OCI-LY1 (cell line): Measurements from ENCODE around the gene GALR3.

Source experiments
- H2AFZ ChIP-seq: fragments of 200-600 bp; sonication (generic), shearing (Covaris generic); 2 replicates; pipeline ENCODE4 v1.6.0; 2014; ENCODE audit warnings: antibody characterized with exemption, mild to moderate bottlenecking, low read length
- H3F3A ChIP-seq: fragments of 200-600 bp; sonication (generic), shearing (Covaris generic); 2 replicates; pipeline ENCODE4 v1.6.0; 2014; ENCODE audit warnings: mild to moderate bottlenecking, antibody characterized with exemption, low read length, moderate library complexity; ENCODE audit not compliant: insufficient read depth
- H3K27ac ChIP-seq: fragments of 200-600 bp; sonication (generic); 2 replicates; pipeline ENCODE4 v1.5.1; 2014; ENCODE audit warnings: low read length, mixed run types, mild to moderate bottlenecking, low read depth; ENCODE audit not compliant: poor library complexity, severe bottlenecking
- H3K27me3 ChIP-seq: fragments of 200-600 bp; sonication (generic); 2 replicates; pipeline ENCODE4 v1.6.0; 2014; ENCODE audit warnings: antibody characterized with exemption, mild to moderate bottlenecking, low read length, moderate library complexity; ENCODE audit not compliant: insufficient read depth
- H3K36me3 ChIP-seq: fragments of 200-600 bp; sonication (generic); 2 replicates; pipeline ENCODE4 v1.6.1; 2014; ENCODE audit warnings: mild to moderate bottlenecking, antibody characterized with exemption, low read length, moderate library complexity, mixed read lengths; ENCODE audit not compliant: insufficient read depth
- H3K4me1 ChIP-seq: fragments of 200-600 bp; sonication (generic); 2 replicates; pipeline ENCODE4 v1.5.1; 2014; ENCODE audit warnings: mild to moderate bottlenecking, low read length, moderate library complexity; ENCODE audit not compliant: insufficient read depth, severe bottlenecking
- H3K4me2 ChIP-seq: fragments of 200-600 bp; sonication (generic), shearing (Covaris generic); 2 replicates; pipeline ENCODE4 v1.6.1; 2014; ENCODE audit warnings: low read length
- H3K4me3 ChIP-seq: fragments of 200-600 bp; sonication (generic); 2 replicates; pipeline ENCODE4 v1.5.1; 2014; ENCODE audit warnings: low read length, low read depth, mild to moderate bottlenecking, mixed read lengths; ENCODE audit not compliant: poor library complexity, severe bottlenecking
- H3K79me2 ChIP-seq: fragments of 200-600 bp; shearing (Covaris generic); 2 replicates; pipeline ENCODE4 v1.6.1; 2016; ENCODE audit warnings: mixed run types, low read length, mixed read lengths; ENCODE audit not compliant: insufficient read depth
- H3K9ac ChIP-seq: fragments of 200-600 bp; sonication (generic), shearing (Covaris generic); 2 replicates; pipeline ENCODE4 v1.6.1; 2014; ENCODE audit warnings: mild to moderate bottlenecking, low read length, mixed read lengths
- H3K9me2 ChIP-seq: fragments of 200-600 bp; sonication (generic), shearing (Covaris generic); 2 replicates; pipeline ENCODE4 v1.6.1; 2014; ENCODE audit warnings: low read depth, mild to moderate bottlenecking, low read length, mixed read lengths
- H3K9me3 ChIP-seq: fragments of 200-600 bp; shearing (Covaris generic); 2 replicates; pipeline ENCODE4 v1.6.1; 2014; ENCODE audit warnings: low read length, mixed read lengths
- H4K20me1 ChIP-seq: fragments of 200-600 bp; sonication (generic), shearing (Covaris generic); 2 replicates; pipeline ENCODE4 v1.6.0; 2016; ENCODE audit warnings: mild to moderate bottlenecking, low read length; ENCODE audit not compliant: insufficient read depth
- CTCF ChIP-seq: fragments of 200-600 bp; sonication (generic), shearing (Covaris generic); IDR thresholded peaks from 2 replicates; pipeline ENCODE4 v1.5.1; 2017; ENCODE audit warnings: mild to moderate bottlenecking, antibody characterized with exemption, low read length, moderate library complexity, mixed read lengths
- EZH2 ChIP-seq: fragments of 200-600 bp; sonication (generic), shearing (Covaris generic); IDR thresholded peaks from 2 replicates; pipeline ENCODE4 v1.8.0; 2017; ENCODE audit warnings: borderline replicate concordance, mixed run types, mild to moderate bottlenecking, antibody characterized with exemption, low read length, moderate library complexity, mixed read lengths

The GALR3 gene

GRCh38 chr22:37844904-37845329 is 21.7 kb downstream of the GALR3 start:
- peak overlapping the region; percentile 46 for H3K27ac ChIP-seq
- 0 out of 2 replicates have a peak, but pooled peaks cover 5% of the 10 kb centered on the region for H3K9me3 ChIP-seq
- peak overlapping the region; percentile 43 for H3K4me2 ChIP-seq
- peaks cover 18% of the 10 kb centered on the region for H3K79me2 ChIP-seq
- H3K4me1 ChIP-seq: peaks cover 25% of the 10 kb centered on the region
- H2AFZ ChIP-seq: no peak overlapping the region
- H3K36me3 ChIP-seq: peaks cover 2% of the 10 kb centered on the region; the same call in 1 of the 2 replicates
- H4K20me1 ChIP-seq: no peaks in the 10 kb centered on the region
- H3K9me2 ChIP-seq: no peaks in the 10 kb centered on the region
- peak overlapping the region; percentile 82 for H3K4me3 ChIP-seq
- TF ChIP-seq EZH2: no peak
- no peak for TF ChIP-seq CTCF
- no peaks in the 10 kb centered on the region for H3K27me3 ChIP-seq
- no peaks in the 10 kb centered on the region for H3F3A ChIP-seq
- no peak overlapping the region; the same call in 1 of the 2 replicates for H3K9ac ChIP-seq

GRCh38 chr22:37846433-37846832 is 23.3 kb downstream of the GALR3 start:
- peaks cover 34% of the 10 kb centered on the region for H3K4me1 ChIP-seq
- peaks cover 11% of the 10 kb centered on the region for H3K36me3 ChIP-seq
- H2AFZ ChIP-seq: no peak overlapping the region
- 0 out of 2 replicates have a peak, but pooled peaks cover 5% of the 10 kb centered on the region for H3K9me3 ChIP-seq
- H3K27me3 ChIP-seq: no peaks in the 10 kb centered on the region
- H3K4me3 ChIP-seq: no peak overlapping the region
- H3K79me2 ChIP-seq: peaks cover 33% of the 10 kb centered on the region
- no peaks in the 10 kb centered on the region for H3F3A ChIP-seq
- no peak overlapping the region for H3K27ac ChIP-seq
- no peak overlapping the region for H3K9ac ChIP-seq
- TF ChIP-seq EZH2 (no peak), CTCF (no peak)
- no peaks in the 10 kb centered on the region for H4K20me1 ChIP-seq
- no peaks in the 10 kb centered on the region for H3K9me2 ChIP-seq
- no peak overlapping the region for H3K4me2 ChIP-seq

GRCh38 chr22:37848587-37849088 is 25.5 kb downstream of the GALR3 start:
- peak overlapping the region; percentile 95 for H3K9ac ChIP-seq
- 0 out of 2 replicates have a peak, but pooled peaks cover 5% of the 10 kb centered on the region for H3K9me3 ChIP-seq
- no peaks in the 10 kb centered on the region for H3K27me3 ChIP-seq
- H3K4me3 ChIP-seq: peak overlapping the region; percentile 95
- H3K36me3 ChIP-seq: peaks cover 32% of the 10 kb centered on the region
- H3F3A ChIP-seq: no peaks in the 10 kb centered on the region
- TF ChIP-seq CTCF (no peak), EZH2 (no peak)
- H2AFZ ChIP-seq: no peak overlapping the region
- no peaks in the 10 kb centered on the region for H4K20me1 ChIP-seq
- H3K9me2 ChIP-seq: no peaks in the 10 kb centered on the region
- H3K4me1 ChIP-seq: peaks cover 24% of the 10 kb centered on the region
- H3K4me2 ChIP-seq: peak overlapping the region; percentile 100
- peaks cover 21% of the 10 kb centered on the region for H3K79me2 ChIP-seq
- peak overlapping the region; percentile 77 for H3K27ac ChIP-seq
